Measurements from ENCODE around the gene TPRN.

Gene TPRN

GRCh38 chr9:137158625-137159024 lies 41.9 kb downstream of the TPRN start:
- Mint-ChIP-seq H3K27me3 (peaks cover 32% of the 10 kb centered on the region), H3K9me3 (no peaks in the 10 kb centered on the region), H3K27ac (no peak overlapping the region)

GRCh38 chr9:137157618-137158415 lies 42.7 kb downstream of the TPRN start:
- no peaks in the 10 kb centered on the region for H3K9me3 Mint-ChIP-seq
- H3K36me3 Mint-ChIP-seq = no peaks in the 10 kb centered on the region
- H3K4me1 Mint-ChIP-seq = peaks cover 12% of the 10 kb centered on the region
- no peak overlapping the region for H3K4me3 Mint-ChIP-seq
- no peak overlapping the region for H3K27ac Mint-ChIP-seq
- peaks cover 29% of the 10 kb centered on the region for H3K27me3 Mint-ChIP-seq

More at GRCh38 chr9:137158625-137159024, 41.9 kb downstream of the TPRN start:
- Mint-ChIP-seq H3K4me3 (no peak overlapping the region), H3K36me3 (no peaks in the 10 kb centered on the region), H3K4me1 (peaks cover 14% of the 10 kb centered on the region)

GRCh38 chr9:137156567-137157375 lies 43.8 kb downstream of the TPRN start:
- H3K9me3 Mint-ChIP-seq = no peaks in the 10 kb centered on the region
- H3K27me3 Mint-ChIP-seq = peaks cover 27% of the 10 kb centered on the region
- H3K4me1 Mint-ChIP-seq = peaks cover 12% of the 10 kb centered on the region
- no peak overlapping the region for H3K27ac Mint-ChIP-seq
- H3K4me3 Mint-ChIP-seq = peak overlapping the region; percentile 37
- H3K36me3 Mint-ChIP-seq = no peaks in the 10 kb centered on the region

GRCh38 chr9:137152844-137153405 lies 47.6 kb downstream of the TPRN start:
- no peak overlapping the region for H3K4me3 Mint-ChIP-seq
- H3K27ac Mint-ChIP-seq = no peak overlapping the region
- H3K36me3 Mint-ChIP-seq = no peaks in the 10 kb centered on the region
- peaks cover 12% of the 10 kb centered on the region for H3K27me3 Mint-ChIP-seq
- H3K4me1 Mint-ChIP-seq = peaks cover under 1% of the 10 kb centered on the region
- no peaks in the 10 kb centered on the region for H3K9me3 Mint-ChIP-seq

GRCh38 chr9:137150617-137151457 lies 49.7 kb downstream of the TPRN start:
- Mint-ChIP-seq H3K4me1 (no peaks in the 10 kb centered on the region), H3K36me3 (no peaks in the 10 kb centered on the region), H3K4me3 (no peak overlapping the region), H3K9me3 (no peaks in the 10 kb centered on the region), H3K27ac (no peak overlapping the region), H3K27me3 (peaks cover 9% of the 10 kb centered on the region)

GRCh38 chr9:137149942-137150616 lies 50.5 kb downstream of the TPRN start:
- H3K4me3 Mint-ChIP-seq = no peak overlapping the region
- H3K27ac Mint-ChIP-seq = no peak overlapping the region
- H3K36me3 Mint-ChIP-seq = no peaks in the 10 kb centered on the region
- no peaks in the 10 kb centered on the region for H3K9me3 Mint-ChIP-seq
- H3K27me3 Mint-ChIP-seq = peaks cover 7% of the 10 kb centered on the region
- H3K4me1 Mint-ChIP-seq = no peaks in the 10 kb centered on the region

GRCh38 chr9:137149363-137149762 lies 51.2 kb downstream of the TPRN start:
- H3K9me3 Mint-ChIP-seq = no peaks in the 10 kb centered on the region
- H3K36me3 Mint-ChIP-seq = no peaks in the 10 kb centered on the region
- H3K27ac Mint-ChIP-seq = no peak overlapping the region
- H3K4me1 Mint-ChIP-seq = no peaks in the 10 kb centered on the region
- no peak overlapping the region for H3K4me3 Mint-ChIP-seq
- H3K27me3 Mint-ChIP-seq = peaks cover 3% of the 10 kb centered on the region

- Mint-ChIP-seq H3K36me3 (no peaks in the 10 kb centered on the region), H3K27ac (no peak overlapping the region), H3K27me3 (peaks cover 8% of the 10 kb centered on the region), H3K4me1 (no peaks in the 10 kb centered on the region), H3K9me3 (no peaks in the 10 kb centered on the region), H3K4me3 (no peak overlapping the region)
These were observed 51.9 kb downstream of the TPRN start for GRCh38 chr9:137148661-137149060.

- Mint-ChIP-seq H3K9me3 (no peaks in the 10 kb centered on the region), H3K27me3 (peaks cover 10% of the 10 kb centered on the region), H3K36me3 (no peaks in the 10 kb centered on the region), H3K4me1 (no peaks in the 10 kb centered on the region), H3K27ac (no peak overlapping the region), H3K4me3 (no peak overlapping the region)
These were observed 52.3 kb downstream of the TPRN start for GRCh38 chr9:137148242-137148641.

- H3K9me3 Mint-ChIP-seq = no peaks in the 10 kb centered on the region
- no peaks in the 10 kb centered on the region for H3K36me3 Mint-ChIP-seq
- peaks cover 10% of the 10 kb centered on the region for H3K27me3 Mint-ChIP-seq
- H3K4me3 Mint-ChIP-seq = no peak overlapping the region
- no peak overlapping the region for H3K27ac Mint-ChIP-seq
- H3K4me1 Mint-ChIP-seq = no peaks in the 10 kb centered on the region
These were observed 52.8 kb downstream of the TPRN start for GRCh38 chr9:137147793-137148160.

GRCh38 chr9:137147091-137147792 lies 53.3 kb downstream of the TPRN start:
- H3K27ac Mint-ChIP-seq = no peak overlapping the region
- no peaks in the 10 kb centered on the region for H3K4me1 Mint-ChIP-seq
- peaks cover 12% of the 10 kb centered on the region for H3K27me3 Mint-ChIP-seq
- H3K36me3 Mint-ChIP-seq = no peaks in the 10 kb centered on the region
- no peaks in the 10 kb centered on the region for H3K9me3 Mint-ChIP-seq
- no peak overlapping the region for H3K4me3 Mint-ChIP-seq

GRCh38 chr9:137146527-137146918 lies 54.0 kb downstream of the TPRN start:
- Mint-ChIP-seq H3K36me3 (no peaks in the 10 kb centered on the region), H3K27ac (no peak overlapping the region), H3K27me3 (peaks cover 14% of the 10 kb centered on the region), H3K4me1 (no peaks in the 10 kb centered on the region), H3K4me3 (no peak overlapping the region), H3K9me3 (no peaks in the 10 kb centered on the region)

- Mint-ChIP-seq H3K9me3 (no peaks in the 10 kb centered on the region), H3K4me1 (no peaks in the 10 kb centered on the region), H3K27ac (no peak overlapping the region), H3K4me3 (no peak overlapping the region), H3K27me3 (peaks cover 14% of the 10 kb centered on the region), H3K36me3 (no peaks in the 10 kb centered on the region)
These were observed 54.6 kb downstream of the TPRN start for GRCh38 chr9:137145731-137146526.

- Mint-ChIP-seq H3K36me3 (no peaks in the 10 kb centered on the region), H3K9me3 (no peaks in the 10 kb centered on the region), H3K4me1 (peaks cover 3% of the 10 kb centered on the region), H3K27me3 (peaks cover 24% of the 10 kb centered on the region), H3K27ac (no peak overlapping the region), H3K4me3 (no peak overlapping the region)
These were observed 57.1 kb downstream of the TPRN start for GRCh38 chr9:137143459-137143858.

All from activated naive CD4-positive, alpha-beta T cell treated with anti-CD3 and anti-CD28 coated beads, Interleukin-2, amount 50 U/mL, for 24 hours (primary cell).